Measurements from ENCODE around the gene PATJ.
"Not testable (repeated sequence)": the region's sequence is repeated elsewhere in the genome, so short reads cannot be mapped to it uniquely, and the experiment has no call there.

PATJ gene

GRCh38 chr1:61724813-61725694, 17.2 kb upstream of the PATJ start, which contains the start of gene TM2D1:
TM2D1 (minus strand) TSS chr1:61725141; CDS start chr1:61725120, 21 bp downstream.
- H3K79me2 ChIP-seq (ENCODE audit: insufficient read depth, low read length), result peaks cover 39% of the 10 kb centered on the region
- H3K9ac ChIP-seq (ENCODE audit: low read depth, low read length, poor library complexity, severe bottlenecking), result peak within 1 kb of the TSS; percentile 91
- H4K20me1 ChIP-seq (ENCODE audit: insufficient read depth, low read length, poor library complexity, severe bottlenecking), result peaks cover 18% of the 10 kb centered on the region
- no peaks in the 10 kb centered on the region for H3K36me3 ChIP-seq (ENCODE audit: insufficient read depth, low read length)
- peak within 1 kb of the TSS; percentile 98 for H2AFZ ChIP-seq (ENCODE audit: low read length)
- TF ChIP-seq CTCF (conservative IDR thresholded peaks at IDR 0.05; ENCODE audit: low read length), result no peak
- no peak for TF ChIP-seq EZH2phosphoT487 (IDR thresholded peaks at IDR 0.05; ENCODE audit: borderline replicate concordance)
- H3K4me2 ChIP-seq (ENCODE audit: low read depth, low read length, poor library complexity, severe bottlenecking), result peak within 1 kb of the TSS; percentile 93
- H3K9me3 ChIP-seq (ENCODE audit: insufficient read depth, low read depth, low read length), result no peaks in the 10 kb centered on the region
- peak within 1 kb of the TSS; percentile 92 for H3K4me3 ChIP-seq (ENCODE audit: low read length, poor library complexity, severe bottlenecking)
- no peaks in the 10 kb centered on the region for H3K9me2 ChIP-seq (replicated peaks; ENCODE audit: low read depth, low read length)
- peaks cover 5% of the 10 kb centered on the region for H3K27me3 ChIP-seq (ENCODE audit: insufficient read depth, low read length, poor library complexity, severe bottlenecking)
- no peaks in the 10 kb centered on the region for H3F3A ChIP-seq (ENCODE audit: low read depth)
- peaks cover 26% of the 10 kb centered on the region for H3K4me1 ChIP-seq (ENCODE audit: insufficient read depth, low read length, poor library complexity, severe bottlenecking)

- H3K4me2 ChIP-seq (ENCODE audit: low read depth, low read length, poor library complexity, severe bottlenecking), result no peak overlapping the region
- H3K9me2 ChIP-seq (replicated peaks; ENCODE audit: low read depth, low read length), result no peaks in the 10 kb centered on the region
- H4K20me1 ChIP-seq (ENCODE audit: insufficient read depth, low read length, poor library complexity, severe bottlenecking), result peaks cover 17% of the 10 kb centered on the region
- no peak overlapping the region for H3K4me3 ChIP-seq (ENCODE audit: low read length, poor library complexity, severe bottlenecking)
- peaks cover 5% of the 10 kb centered on the region for H3K27me3 ChIP-seq (ENCODE audit: insufficient read depth, low read length, poor library complexity, severe bottlenecking)
- no peak overlapping the region for H3K9ac ChIP-seq (ENCODE audit: low read depth, low read length, poor library complexity, severe bottlenecking)
- no peaks in the 10 kb centered on the region for H3K36me3 ChIP-seq (ENCODE audit: insufficient read depth, low read length)
- H2AFZ ChIP-seq (ENCODE audit: low read length), result no peak overlapping the region
- no peaks in the 10 kb centered on the region for H3K9me3 ChIP-seq (ENCODE audit: insufficient read depth, low read depth, low read length)
- H3K4me1 ChIP-seq (ENCODE audit: insufficient read depth, low read length, poor library complexity, severe bottlenecking), result peaks cover 21% of the 10 kb centered on the region
- TF ChIP-seq EZH2phosphoT487 (IDR thresholded peaks at IDR 0.05; ENCODE audit: borderline replicate concordance) (no peak), CTCF (conservative IDR thresholded peaks at IDR 0.05; ENCODE audit: low read length) (no peak)
- peaks cover 24% of the 10 kb centered on the region for H3K79me2 ChIP-seq (ENCODE audit: insufficient read depth, low read length)
- no peaks in the 10 kb centered on the region for H3F3A ChIP-seq (ENCODE audit: low read depth)
These were observed 14.7 kb upstream of the PATJ start for GRCh38 chr1:61727544-61727943.

- not testable (repeated sequence) for H3K4me2 ChIP-seq (ENCODE audit: low read depth, low read length, poor library complexity, severe bottlenecking); H3K4me1 ChIP-seq (ENCODE audit: insufficient read depth, low read length, poor library complexity, severe bottlenecking); H3K9me2 ChIP-seq (replicated peaks; ENCODE audit: low read depth, low read length); H3K36me3 ChIP-seq (ENCODE audit: insufficient read depth, low read length); H3K4me3 ChIP-seq (ENCODE audit: low read length, poor library complexity, severe bottlenecking); H3K9me3 ChIP-seq (ENCODE audit: insufficient read depth, low read depth, low read length); H2AFZ ChIP-seq (ENCODE audit: low read length); H3F3A ChIP-seq (ENCODE audit: low read depth); H3K9ac ChIP-seq (ENCODE audit: low read depth, low read length, poor library complexity, severe bottlenecking); H3K27me3 ChIP-seq (ENCODE audit: insufficient read depth, low read length, poor library complexity, severe bottlenecking); H4K20me1 ChIP-seq (ENCODE audit: insufficient read depth, low read length, poor library complexity, severe bottlenecking); H3K79me2 ChIP-seq (ENCODE audit: insufficient read depth, low read length)
These were observed 11.6 kb upstream of the PATJ start for GRCh38 chr1:61730679-61731078.

Data from Loucy (cell line).